WTC11 (cell line): ENCODE results near the gene ADAM22. TPM values are rescaled to one million over a fixed set of nuclear protein-coding genes. Genes with fewer than 3 reads are reported as not detected.

Experiments
- ATAC-seq: fragments of 200-7000 bp; cut with Tn5 transposase; 2 replicates; pipeline ENCODE4 v1.10.0; 2021; ENCODE audit warnings: mild to moderate bottlenecking, moderate library complexity
- CTCF ChIA-PET: fragments of 300-600 bp; sonication (Branson Sonifier 250); formaldehyde crosslinking; loops from one replicate; lab custom pipeline; 2021; ENCODE audit warnings: antibody characterized with exemption; lab: Charles Lee
- POLR2A ChIA-PET: fragments of 350-600 bp; sonication (Branson Sonifier 250); formaldehyde crosslinking; loops from one replicate; lab custom pipeline; 2021; ENCODE audit warnings: antibody characterized with exemption; lab: Charles Lee
- DNase-seq: peaks from one replicate; pipeline ENCODE4 v3.0.0; 2021; ENCODE audit warnings: low spot score
- H3K27ac Mint-ChIP-seq: 2 replicates; pipeline ENCODE4 v1.8.0; 2021; ENCODE audit warnings: mixed read lengths
- H3K27me3 Mint-ChIP-seq: 2 replicates; pipeline ENCODE4 v1.8.0; 2021; ENCODE audit warnings: low read depth, mild to moderate bottlenecking, moderate library complexity, mixed read lengths
- H3K36me3 Mint-ChIP-seq: 2 replicates; pipeline ENCODE4 v1.8.0; 2021; ENCODE audit warnings: mixed read lengths
- H3K4me1 Mint-ChIP-seq: 2 replicates; pipeline ENCODE4 v1.8.0; 2022; ENCODE audit warnings: mixed read lengths
- H3K4me3 Mint-ChIP-seq: 2 replicates; pipeline ENCODE4 v1.8.0; 2021; ENCODE audit warnings: mild to moderate bottlenecking, moderate library complexity, mixed read lengths
- H3K9me3 Mint-ChIP-seq: 2 replicates; pipeline ENCODE4 v1.8.0; 2021; ENCODE audit warnings: mixed read lengths
- ATF1 ChIP-seq: sonication (generic); formaldehyde crosslinking; IDR thresholded peaks from 2 replicates; pipeline ENCODE4 v1.8.1; 2023; ENCODE audit warnings: mild to moderate bottlenecking, moderate library complexity, missing genetic modification reagents
- ELF4 ChIP-seq: sonication (generic); formaldehyde crosslinking; IDR thresholded peaks from 2 replicates; pipeline ENCODE4 v1.8.1; 2022; ENCODE audit warnings: low read depth, mild to moderate bottlenecking, moderate library complexity, missing genetic modification reagents
- ESRRA ChIP-seq: sonication (generic); formaldehyde crosslinking; IDR thresholded peaks from 2 replicates; pipeline ENCODE4 v1.8.1; 2022; ENCODE audit warnings: mild to moderate bottlenecking, missing genetic modification reagents, borderline replicate concordance
- ETV6 ChIP-seq: sonication (generic); formaldehyde crosslinking; IDR thresholded peaks from 2 replicates; pipeline ENCODE4 v1.8.1; 2022; ENCODE audit warnings: mild to moderate bottlenecking, missing genetic modification reagents
- FOXK1 ChIP-seq: sonication (generic); formaldehyde crosslinking; IDR thresholded peaks from 2 replicates; pipeline ENCODE4 v1.8.0; 2022; ENCODE audit warnings: mild to moderate bottlenecking, moderate library complexity, missing genetic modification reagents
- GABPB1 ChIP-seq: sonication (generic); formaldehyde crosslinking; IDR thresholded peaks from 2 replicates; pipeline ENCODE4 v1.8.1; 2023; ENCODE audit warnings: mild to moderate bottlenecking, missing genetic modification reagents
- GRHL2 ChIP-seq: fragments of 250-450 bp; sonication (Bioruptor Pico); IDR thresholded peaks from 2 replicates; pipeline ENCODE4 v1.8.0; 2022; ENCODE audit warnings: mild to moderate bottlenecking, moderate library complexity; ENCODE audit not compliant: insufficient replicate concordance, severe bottlenecking
- JAZF1 ChIP-seq: fragments of 250-450 bp; sonication (Bioruptor Pico); IDR thresholded peaks from 2 replicates; pipeline ENCODE4 v1.9.0; 2021; ENCODE audit warnings: moderate library complexity, mild to moderate bottlenecking, inconsistent platforms
- KAT7 ChIP-seq: sonication (generic); formaldehyde crosslinking; IDR thresholded peaks from 2 replicates; pipeline ENCODE4 v1.8.1; 2023; ENCODE audit warnings: missing genetic modification reagents, mild to moderate bottlenecking, borderline replicate concordance
- MYBL2 ChIP-seq: sonication (generic); formaldehyde crosslinking; IDR thresholded peaks from 2 replicates; pipeline ENCODE4 v1.8.1; 2023; ENCODE audit warnings: mild to moderate bottlenecking, moderate library complexity, missing genetic modification reagents
- NFYB ChIP-seq: sonication (generic); formaldehyde crosslinking; conservative IDR thresholded peaks from 2 replicates; pipeline ENCODE4 v1.8.0; 2022; ENCODE audit warnings: low read depth, missing genetic modification reagents
- PRRX2 ChIP-seq: fragments of 250-450 bp; sonication (Bioruptor Pico); IDR thresholded peaks from 2 replicates; pipeline ENCODE4 v1.8.0; 2021; ENCODE audit warnings: mild to moderate bottlenecking
- SOX15 ChIP-seq: fragments of 250-450 bp; sonication (Bioruptor Pico); IDR thresholded peaks from 2 replicates; pipeline ENCODE4 v1.9.0; 2021; ENCODE audit warnings: mild to moderate bottlenecking
- TEAD4 ChIP-seq: sonication (generic); formaldehyde crosslinking; IDR thresholded peaks from 2 replicates; pipeline ENCODE4 v1.8.0; 2022; ENCODE audit warnings: mild to moderate bottlenecking, missing genetic modification reagents
- ZNF219 ChIP-seq: sonication (generic); formaldehyde crosslinking; IDR thresholded peaks from 2 replicates; pipeline ENCODE4 v1.8.0; 2023; ENCODE audit warnings: missing genetic modification reagents, mild to moderate bottlenecking, borderline replicate concordance
- ZNF232 ChIP-seq: sonication (generic); formaldehyde crosslinking; IDR thresholded peaks from 2 replicates; pipeline ENCODE4 v1.8.0; 2022; ENCODE audit warnings: mild to moderate bottlenecking, missing genetic modification reagents
- ZNF317 ChIP-seq: sonication (generic); formaldehyde crosslinking; IDR thresholded peaks from 2 replicates; pipeline ENCODE4 v1.8.1; 2023; ENCODE audit warnings: low read depth, mild to moderate bottlenecking, moderate library complexity, missing genetic modification reagents, borderline replicate concordance
- ZNF423 ChIP-seq: fragments of 250-450 bp; sonication (Bioruptor Pico); IDR thresholded peaks from 2 replicates; pipeline ENCODE4 v2.1.2; 2022; ENCODE audit warnings: mild to moderate bottlenecking, moderate library complexity
- ZNF671 ChIP-seq: fragments of 250-450 bp; sonication (Bioruptor Pico); IDR thresholded peaks from 2 replicates; pipeline ENCODE4 v1.8.0; 2021; ENCODE audit warnings: mild to moderate bottlenecking
- total RNA-seq: library from RNA; stranded (reverse); gene quantifications from 3 replicates; pipeline ENCODE4 v1.2.3, GENCODE V29; 2021
- TF ChIP-seq, protein P1 (sequence below): sonication (generic); formaldehyde crosslinking; IDR thresholded peaks from 2 replicates; pipeline ENCODE4 v1.8.1; 2023; ENCODE audit warnings: mild to moderate bottlenecking, moderate library complexity, missing genetic modification reagents
- TF ChIP-seq, protein P2 (sequence below): fragments of 250-450 bp; sonication (Bioruptor Pico); IDR thresholded peaks from 2 replicates; pipeline ENCODE4 v1.9.0; 2021; ENCODE audit warnings: mild to moderate bottlenecking
- TF ChIP-seq, protein P3 (sequence below): sonication (generic); formaldehyde crosslinking; IDR thresholded peaks from 2 replicates; pipeline ENCODE4 v1.8.0; 2022; ENCODE audit warnings: mild to moderate bottlenecking, missing genetic modification reagents
- TF ChIP-seq, protein P4 (sequence below): sonication (generic); formaldehyde crosslinking; conservative IDR thresholded peaks from 2 replicates; pipeline ENCODE4 v1.8.1; 2022; ENCODE audit warnings: mild to moderate bottlenecking, missing genetic modification reagents
- TF ChIP-seq, protein P5 (sequence below): fragments of 250-450 bp; sonication (Bioruptor Pico); IDR thresholded peaks from 2 replicates; pipeline ENCODE4 v1.9.0; 2021; ENCODE audit warnings: moderate library complexity, mild to moderate bottlenecking, inconsistent platforms, borderline replicate concordance
- TF ChIP-seq, protein P6 (sequence below): sonication (generic); formaldehyde crosslinking; IDR thresholded peaks from 2 replicates; pipeline ENCODE4 v1.8.1; 2022; ENCODE audit warnings: missing genetic modification reagents, borderline replicate concordance
- TF ChIP-seq, protein P7 (sequence below): sonication (generic); formaldehyde crosslinking; IDR thresholded peaks from 2 replicates; pipeline ENCODE4 v1.8.0; 2023; ENCODE audit warnings: mild to moderate bottlenecking, missing genetic modification reagents

The ADAM22 gene
- total RNA-seq, 1 experiment from 2014 or later, result 12.4 TPM

DNA sequence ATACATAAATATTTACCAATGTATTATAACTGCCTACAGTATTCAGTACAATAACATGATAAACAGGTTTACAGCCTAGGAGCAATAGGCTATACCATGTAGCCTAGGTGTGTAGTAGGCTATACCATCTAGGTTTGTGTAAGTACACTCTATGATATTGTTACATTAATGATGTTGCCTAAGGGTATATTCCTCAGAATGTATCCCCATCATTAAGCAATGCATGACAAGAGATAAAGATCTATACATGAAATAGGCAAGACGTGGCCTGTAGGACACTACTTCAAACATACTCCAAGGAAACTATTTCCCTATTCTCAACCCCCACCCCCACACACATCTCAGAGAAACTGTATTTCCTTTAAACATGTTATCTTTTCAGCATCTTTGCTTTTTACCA, 15.3 kb upstream of the ADAM22 start:
- ChIA-PET CTCF (no interaction called here), POLR2A (no interaction called here)
- H3K27me3 Mint-ChIP-seq, result no peaks in the 10 kb centered on the region
- no peaks in the 10 kb centered on the region for H3K36me3 Mint-ChIP-seq
- no peaks in the 10 kb centered on the region for H3K9me3 Mint-ChIP-seq
- DNase-seq (no peak), ATAC-seq (no peak)
- H3K27ac Mint-ChIP-seq, result no peak overlapping the region
- no peak overlapping the region for H3K4me3 Mint-ChIP-seq
- TF ChIP-seq, protein P1, sequence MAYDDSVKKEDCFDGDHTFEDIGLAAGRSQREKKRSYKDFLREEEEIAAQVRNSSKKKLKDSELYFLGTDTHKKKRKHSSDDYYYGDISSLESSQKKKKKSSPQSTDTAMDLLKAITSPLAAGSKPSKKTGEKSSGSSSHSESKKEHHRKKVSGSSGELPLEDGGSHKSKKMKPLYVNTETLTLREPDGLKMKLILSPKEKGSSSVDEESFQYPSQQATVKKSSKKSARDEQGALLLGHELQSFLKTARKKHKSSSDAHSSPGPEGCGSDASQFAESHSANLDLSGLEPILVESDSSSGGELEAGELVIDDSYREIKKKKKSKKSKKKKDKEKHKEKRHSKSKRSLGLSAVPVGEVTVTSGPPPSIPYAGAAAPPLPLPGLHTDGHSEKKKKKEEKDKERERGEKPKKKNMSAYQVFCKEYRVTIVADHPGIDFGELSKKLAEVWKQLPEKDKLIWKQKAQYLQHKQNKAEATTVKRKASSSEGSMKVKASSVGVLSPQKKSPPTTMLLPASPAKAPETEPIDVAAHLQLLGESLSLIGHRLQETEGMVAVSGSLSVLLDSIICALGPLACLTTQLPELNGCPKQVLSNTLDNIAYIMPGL (CRISPR knock-in tag), result no peak
- TF ChIP-seq PRRX2 (CRISPR knock-in tag), result no peak
- TF ChIP-seq, protein P2, sequence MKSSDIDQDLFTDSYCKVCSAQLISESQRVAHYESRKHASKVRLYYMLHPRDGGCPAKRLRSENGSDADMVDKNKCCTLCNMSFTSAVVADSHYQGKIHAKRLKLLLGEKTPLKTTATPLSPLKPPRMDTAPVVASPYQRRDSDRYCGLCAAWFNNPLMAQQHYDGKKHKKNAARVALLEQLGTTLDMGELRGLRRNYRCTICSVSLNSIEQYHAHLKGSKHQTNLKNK (CRISPR knock-in tag), result no peak
- TF ChIP-seq, protein P3, sequence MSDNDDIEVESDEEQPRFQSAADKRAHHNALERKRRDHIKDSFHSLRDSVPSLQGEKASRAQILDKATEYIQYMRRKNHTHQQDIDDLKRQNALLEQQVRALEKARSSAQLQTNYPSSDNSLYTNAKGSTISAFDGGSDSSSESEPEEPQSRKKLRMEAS (CRISPR knock-in tag), result no peak
- TF ChIP-seq ZNF671 (CRISPR knock-in tag), result no peak
- TF ChIP-seq ELF4 (CRISPR knock-in tag), result no peak
- TF ChIP-seq ZNF423 (CRISPR knock-in tag), result no peak
- TF ChIP-seq NFYB, result no peak
- TF ChIP-seq GABPB1, result no peak
- TF ChIP-seq ZNF219 (CRISPR knock-in tag), result no peak
- no peak for TF ChIP-seq SOX15 (CRISPR knock-in tag)
- TF ChIP-seq KAT7 (CRISPR knock-in tag), result no peak
- TF ChIP-seq, all 79 proteins: peak for 0
- peaks cover 14% of the 10 kb centered on the region for H3K4me1 Mint-ChIP-seq

DNA sequence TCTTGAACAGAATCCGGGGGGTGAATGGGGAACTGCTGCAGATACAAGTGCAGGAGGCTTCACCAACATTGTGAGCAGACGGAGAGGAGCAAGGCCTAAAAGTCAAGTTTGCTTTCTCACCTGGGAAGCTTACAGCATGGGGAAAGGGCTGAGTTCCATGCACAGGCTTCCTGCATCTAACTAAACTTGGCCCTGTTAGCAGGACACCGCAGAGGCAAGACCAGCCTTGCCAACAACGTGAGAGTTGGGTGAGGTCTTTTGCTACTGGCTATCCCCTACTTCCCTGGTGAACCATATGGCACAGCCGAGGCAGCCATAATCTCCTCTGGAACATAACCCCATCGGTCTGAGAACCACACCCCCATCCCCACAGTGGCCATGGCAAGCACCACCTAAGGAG, 14.2 kb upstream of the ADAM22 start:
- Mint-ChIP-seq H3K36me3 (no peaks in the 10 kb centered on the region), H3K27me3 (no peaks in the 10 kb centered on the region), H3K9me3 (no peaks in the 10 kb centered on the region), H3K4me1 (peaks cover 14% of the 10 kb centered on the region), H3K4me3 (no peak overlapping the region), H3K27ac (no peak overlapping the region)
- TF ChIP-seq FOXK1 (no peak), MYBL2 (CRISPR knock-in tag) (no peak), ZNF232 (CRISPR knock-in tag) (no peak), ZNF317 (CRISPR knock-in tag) (no peak), ATF1 (no peak), GRHL2 (CRISPR knock-in tag) (no peak), JAZF1 (no peak), ESRRA (CRISPR knock-in tag) (no peak), ETV6 (CRISPR knock-in tag) (no peak), TEAD4 (CRISPR knock-in tag) (no peak), ZNF671 (CRISPR knock-in tag) (no peak)
- TF ChIP-seq, protein P4, sequence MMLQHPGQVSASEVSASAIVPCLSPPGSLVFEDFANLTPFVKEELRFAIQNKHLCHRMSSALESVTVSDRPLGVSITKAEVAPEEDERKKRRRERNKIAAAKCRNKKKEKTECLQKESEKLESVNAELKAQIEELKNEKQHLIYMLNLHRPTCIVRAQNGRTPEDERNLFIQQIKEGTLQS (CRISPR knock-in tag), result no peak
- TF ChIP-seq, protein P5, sequence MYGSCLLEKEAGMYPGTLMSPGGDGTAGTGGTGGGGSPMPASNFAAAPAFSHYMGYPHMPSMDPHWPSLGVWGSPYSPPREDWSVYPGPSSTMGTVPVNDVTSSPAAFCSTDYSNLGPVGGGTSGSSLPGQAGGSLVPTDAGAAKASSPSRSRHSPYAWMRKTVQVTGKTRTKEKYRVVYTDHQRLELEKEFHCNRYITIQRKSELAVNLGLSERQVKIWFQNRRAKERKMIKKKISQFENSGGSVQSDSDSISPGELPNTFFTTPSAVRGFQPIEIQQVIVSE (CRISPR knock-in tag), result no peak
- TF ChIP-seq, protein P6, sequence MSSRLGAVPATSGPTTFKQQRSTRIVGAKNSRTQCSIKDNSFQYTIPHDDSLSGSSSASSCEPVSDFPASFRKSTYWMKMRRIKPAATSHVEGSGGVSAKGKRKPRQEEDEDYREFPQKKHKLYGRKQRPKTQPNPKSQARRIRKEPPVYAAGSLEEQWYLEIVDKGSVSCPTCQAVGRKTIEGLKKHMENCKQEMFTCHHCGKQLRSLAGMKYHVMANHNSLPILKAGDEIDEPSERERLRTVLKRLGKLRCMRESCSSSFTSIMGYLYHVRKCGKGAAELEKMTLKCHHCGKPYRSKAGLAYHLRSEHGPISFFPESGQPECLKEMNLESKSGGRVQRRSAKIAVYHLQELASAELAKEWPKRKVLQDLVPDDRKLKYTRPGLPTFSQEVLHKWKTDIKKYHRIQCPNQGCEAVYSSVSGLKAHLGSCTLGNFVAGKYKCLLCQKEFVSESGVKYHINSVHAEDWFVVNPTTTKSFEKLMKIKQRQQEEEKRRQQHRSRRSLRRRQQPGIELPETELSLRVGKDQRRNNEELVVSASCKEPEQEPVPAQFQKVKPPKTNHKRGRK (CRISPR knock-in tag), result no peak
- TF ChIP-seq, protein P7, sequence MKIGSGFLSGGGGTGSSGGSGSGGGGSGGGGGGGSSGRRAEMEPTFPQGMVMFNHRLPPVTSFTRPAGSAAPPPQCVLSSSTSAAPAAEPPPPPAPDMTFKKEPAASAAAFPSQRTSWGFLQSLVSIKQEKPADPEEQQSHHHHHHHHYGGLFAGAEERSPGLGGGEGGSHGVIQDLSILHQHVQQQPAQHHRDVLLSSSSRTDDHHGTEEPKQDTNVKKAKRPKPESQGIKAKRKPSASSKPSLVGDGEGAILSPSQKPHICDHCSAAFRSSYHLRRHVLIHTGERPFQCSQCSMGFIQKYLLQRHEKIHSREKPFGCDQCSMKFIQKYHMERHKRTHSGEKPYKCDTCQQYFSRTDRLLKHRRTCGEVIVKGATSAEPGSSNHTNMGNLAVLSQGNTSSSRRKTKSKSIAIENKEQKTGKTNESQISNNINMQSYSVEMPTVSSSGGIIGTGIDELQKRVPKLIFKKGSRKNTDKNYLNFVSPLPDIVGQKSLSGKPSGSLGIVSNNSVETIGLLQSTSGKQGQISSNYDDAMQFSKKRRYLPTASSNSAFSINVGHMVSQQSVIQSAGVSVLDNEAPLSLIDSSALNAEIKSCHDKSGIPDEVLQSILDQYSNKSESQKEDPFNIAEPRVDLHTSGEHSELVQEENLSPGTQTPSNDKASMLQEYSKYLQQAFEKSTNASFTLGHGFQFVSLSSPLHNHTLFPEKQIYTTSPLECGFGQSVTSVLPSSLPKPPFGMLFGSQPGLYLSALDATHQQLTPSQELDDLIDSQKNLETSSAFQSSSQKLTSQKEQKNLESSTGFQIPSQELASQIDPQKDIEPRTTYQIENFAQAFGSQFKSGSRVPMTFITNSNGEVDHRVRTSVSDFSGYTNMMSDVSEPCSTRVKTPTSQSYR (CRISPR knock-in tag), result no peak
- no peak; the same call in none of the 2 replicates for ATAC-seq
- ChIA-PET CTCF (interaction anchor here (0.7 to 1.5 kb wide), 3 partner anchors 14 to 192 kb away, joined by 3 to 4 read pairs (median 4); partner anchors contain the start of gene ADAM22), POLR2A (interaction anchor here (0.8 kb wide), 1 partner anchor 14 kb away, joined by 3 read pairs; the partner anchor contains the start of gene ADAM22)
- DNase-seq, result no peak
